Measurements from ENCODE around the gene PTPRM.

- TF ChIP-seq POLR2AphosphoS5 (IDR thresholded peaks at IDR 0.05) (no peak), EP300 (IDR thresholded peaks at IDR 0.05) (no peak), CTCF (IDR thresholded peaks at IDR 0.05) (no peak)
These were observed 25.4 kb downstream of the PTPRM start for GRCh38 chr18:7592305-7593071.

Measured in sigmoid colon (tissue), 4 donors.